Gastrocnemius medialis (tissue), 4 donors: ENCODE results near the gene TDRD12. TPM values are rescaled to one million over a fixed set of nuclear protein-coding genes. Genes with fewer than 3 reads are reported as not detected.
"Not testable (repeated sequence)": the region's sequence is repeated elsewhere in the genome, so short reads cannot be mapped to it uniquely, and the experiment has no call there.

Experiments
- ATAC-seq, 2 donors: fragments of 150-250 bp; one replicate each; pipeline ENCODE4 v1.9.1; 2016
- DNase-seq, 2 donors: peaks; one replicate each; pipeline ENCODE4 v3.0.0-alpha.2; 2019
- H3K27ac ChIP-seq, 4 donors: fragments of 200-600 bp; sonication (generic); 1 replicate in 1 of 4; 2 replicates in 3 of 4; pipeline ENCODE4 v1.5.1; 2016 to 2018; ENCODE audit warnings: mild to moderate bottlenecking in 2 of 4, moderate library complexity in 1 of 4
- H3K27me3 ChIP-seq, 3 donors: fragments of 200-600 bp; sonication (generic) in 2 of 3; 1 replicate in 1 of 3; 2 replicates in 2 of 3; pipeline versions ENCODE4 v1.5.1 to v1.6.0; 2016 to 2019; ENCODE audit warnings: mild to moderate bottlenecking in 1 of 3, moderate library complexity in 1 of 3
- H3K36me3 ChIP-seq, 2 donors: fragments of 200-600 bp; sonication (generic) in 1 of 2; one replicate each; pipeline ENCODE4 v1.5.1; 2017 to 2018
- H3K4me1 ChIP-seq, 2 donors: fragments of 200-600 bp; sonication (generic) in 1 of 2; one replicate each; pipeline ENCODE4 v1.5.1; 2016 to 2017; ENCODE audit warnings: mild to moderate bottlenecking in 2 of 2
- H3K4me3 ChIP-seq, 4 donors: fragments of 200-600 bp; sonication (generic) in 3 of 4; 1 replicate in 1 of 4; 2 replicates in 3 of 4; pipeline ENCODE4 v1.5.1; 2016 to 2019; ENCODE audit warnings: mild to moderate bottlenecking in 2 of 4
- H3K9me3 ChIP-seq, 3 donors: fragments of 200-600 bp; sonication (generic) in 2 of 3; 1 replicate in 1 of 3; 2 replicates in 2 of 3; pipeline ENCODE4 v1.5.1; 2016 to 2019
- CTCF ChIP-seq, 5 experiments: fragments of 450-650 bp in 3 of 5; fragments of 200-600 bp in 2 of 5; sonication (generic) in 2 of 5; IDR thresholded peaks in 4 of 5; conservative IDR thresholded peaks in 1 of 5; 1 replicate in 4 of 5; 2 replicates in 1 of 5; pipeline ENCODE4 v1.5.1; 2016 to 2019; ENCODE audit warnings: antibody characterized with exemption in 5 of 5, mild to moderate bottlenecking in 3 of 5, moderate library complexity in 3 of 5
- POLR2A ChIP-seq, 2 donors: fragments of 450-650 bp; IDR thresholded peaks; one replicate each; pipeline ENCODE4 v1.6.1; 2017; ENCODE audit warnings: antibody characterized with exemption in 2 of 2, mild to moderate bottlenecking in 2 of 2, moderate library complexity in 2 of 2
- in situ Hi-C, 4 donors: fragments of 200-750 bp; cut with MboI; loops; one replicate each; pipeline versions ENCODE4 v1.15.0 to v1.8.0; 2017; ENCODE audit warnings: low sequenced_read_pairs in 4 of 4
- intact Hi-C: fragments of 100-400 bp; cut with DNase I; formaldehyde crosslinking; loops from one replicate; pipeline ENCODE4 v1.15.1; 2023; ENCODE audit warnings: low total_unique reads
- total RNA-seq, 4 donors: library from RNA; depleted of rRNA; stranded (reverse); fragments of >200 nt; gene quantifications; one replicate each; pipeline versions ENCODE4 v1.1.0 to v1.2.3, GENCODE V29; 2016

TDRD12 gene
- total RNA-seq, 4 donors from 2014 or later, result 0.10 to 1.0 (median 0.37) TPM

GRCh38 chr19:32866564-32867265, 147.1 kb downstream of the TDRD12 start:
- Histone ChIP-seq H3K27me3 (no peaks in the 10 kb centered on the region), H3K36me3 (no peaks in the 10 kb centered on the region), H3K4me1 (no peaks in the 10 kb centered on the region), H3K4me3 (no peak overlapping the region), H3K9me3 (no peaks in the 10 kb centered on the region), H3K27ac (no peak overlapping the region)
- DNase-seq (no peak), ATAC-seq (no peak)
- in situ Hi-C loops, result no loop called here
- intact Hi-C loops, result no loop called here
- no peak for TF ChIP-seq CTCF (IDR thresholded peaks at IDR 0.05 in 4 of 5, conservative IDR thresholded peaks at IDR 0.05 in 1 of 5)
- no peak for TF ChIP-seq POLR2A (IDR thresholded peaks at IDR 0.05)

GRCh38 chr19:32867436-32867835, 147.9 kb downstream of the TDRD12 start:
- H3K9me3 ChIP-seq, H3K27ac ChIP-seq, H3K4me1 ChIP-seq, H3K4me3 ChIP-seq, in situ Hi-C loops, ATAC-seq, H3K36me3 ChIP-seq, intact Hi-C loops, DNase-seq, H3K27me3 ChIP-seq: not testable (repeated sequence)

- Histone ChIP-seq H3K4me1 (no peaks in the 10 kb centered on the region), H3K36me3 (no peaks in the 10 kb centered on the region), H3K27ac (no peak overlapping the region), H3K9me3 (no peaks in the 10 kb centered on the region), H3K4me3 (no peak overlapping the region), H3K27me3 (no peaks in the 10 kb centered on the region)
- DNase-seq, result no peak
- intact Hi-C loops, result no loop called here
- no peak for ATAC-seq
- in situ Hi-C loops, result no loop called here
- TF ChIP-seq POLR2A (IDR thresholded peaks at IDR 0.05) (no peak), CTCF (IDR thresholded peaks at IDR 0.05 in 4 of 5, conservative IDR thresholded peaks at IDR 0.05 in 1 of 5) (no peak)
Observed at GRCh38 chr19:32868206-32868950, 148.8 kb downstream of the TDRD12 start.

- Histone ChIP-seq H3K36me3 (no peaks in the 10 kb centered on the region), H3K27me3 (no peaks in the 10 kb centered on the region), H3K4me1 (no peaks in the 10 kb centered on the region), H3K9me3 (no peaks in the 10 kb centered on the region), H3K4me3 (no peak within 1 kb of the TSS), H3K27ac (no peak within 1 kb of the TSS)
- no peak for DNase-seq
- in situ Hi-C loops (no loop called here), intact Hi-C loops (no loop called here)
- TF ChIP-seq POLR2A (IDR thresholded peaks at IDR 0.05) (no peak), CTCF (IDR thresholded peaks at IDR 0.05 in 4 of 5, conservative IDR thresholded peaks at IDR 0.05 in 1 of 5) (no peak)
- ATAC-seq, result no peak
Observed at GRCh38 chr19:32869369-32869965, 149.9 kb downstream of the TDRD12 start, which contains the start of gene SLC7A9. TSS of gene SLC7A9 (minus strand) at chr19:32869767. CDS start at chr19:32868534, 1,233 bp downstream.

GRCh38 chr19:32869966-32870573, 150.5 kb downstream of the TDRD12 start:
- intact Hi-C loops, result no loop called here
- in situ Hi-C loops, result no loop called here
- no peaks in the 10 kb centered on the region for H3K36me3 ChIP-seq
- DNase-seq (no peak), ATAC-seq (no peak)
- no peak for TF ChIP-seq CTCF (IDR thresholded peaks at IDR 0.05 in 4 of 5, conservative IDR thresholded peaks at IDR 0.05 in 1 of 5)
- TF ChIP-seq POLR2A (IDR thresholded peaks at IDR 0.05), result no peak
- H3K4me1 ChIP-seq, result no peaks in the 10 kb centered on the region
- no peaks in the 10 kb centered on the region for H3K9me3 ChIP-seq
- H3K27me3 ChIP-seq, result no peaks in the 10 kb centered on the region
- no peak overlapping the region for H3K4me3 ChIP-seq
- no peak overlapping the region for H3K27ac ChIP-seq
